Mesothelial cell of epicardium (in vitro differentiated cells): ENCODE results near the gene MADD. TPM values are rescaled to one million over a fixed set of nuclear protein-coding genes. Genes with fewer than 3 reads are reported as not detected.

Source experiments
- DNase-seq, 2 experiments: peaks; one replicate each; pipeline ENCODE4 v3.0.0; 2021; ENCODE audit warnings: low spot score in 2 of 2; ENCODE audit not compliant: unreplicated experiment in 2 of 2
- H3K27ac Mint-ChIP-seq: 2 replicates; pipeline ENCODE4 v1.8.0; 2021; ENCODE audit warnings: mixed read lengths
- H3K27me3 Mint-ChIP-seq: 2 replicates; pipeline ENCODE4 v1.8.0; 2021; ENCODE audit warnings: low read depth, mixed read lengths
- H3K36me3 Mint-ChIP-seq: 2 replicates; pipeline ENCODE4 v1.8.0; 2021; ENCODE audit warnings: mixed read lengths
- H3K4me1 Mint-ChIP-seq: 2 replicates; pipeline ENCODE4 v1.8.0; 2021; ENCODE audit warnings: mixed read lengths
- H3K4me3 Mint-ChIP-seq: 2 replicates; pipeline ENCODE4 v1.8.0; 2021; ENCODE audit warnings: mild to moderate bottlenecking, moderate library complexity, mixed read lengths
- H3K9me3 Mint-ChIP-seq: 2 replicates; pipeline ENCODE4 v1.8.0; 2021; ENCODE audit warnings: mixed read lengths
- CTCF ChIP-seq: fragments of 200-600 bp; sonication (generic); IDR thresholded peaks from one replicate; pipeline ENCODE4 v1.5.0; 2021; ENCODE audit warnings: antibody characterized with exemption; ENCODE audit not compliant: unreplicated experiment
- total RNA-seq: library from RNA; stranded (reverse); gene quantifications from 3 replicates; pipeline ENCODE4 v1.2.1, GENCODE V29; 2021

The MADD gene
- total RNA-seq, 1 donor from 2014 or later, result 71.2 TPM

DNA sequence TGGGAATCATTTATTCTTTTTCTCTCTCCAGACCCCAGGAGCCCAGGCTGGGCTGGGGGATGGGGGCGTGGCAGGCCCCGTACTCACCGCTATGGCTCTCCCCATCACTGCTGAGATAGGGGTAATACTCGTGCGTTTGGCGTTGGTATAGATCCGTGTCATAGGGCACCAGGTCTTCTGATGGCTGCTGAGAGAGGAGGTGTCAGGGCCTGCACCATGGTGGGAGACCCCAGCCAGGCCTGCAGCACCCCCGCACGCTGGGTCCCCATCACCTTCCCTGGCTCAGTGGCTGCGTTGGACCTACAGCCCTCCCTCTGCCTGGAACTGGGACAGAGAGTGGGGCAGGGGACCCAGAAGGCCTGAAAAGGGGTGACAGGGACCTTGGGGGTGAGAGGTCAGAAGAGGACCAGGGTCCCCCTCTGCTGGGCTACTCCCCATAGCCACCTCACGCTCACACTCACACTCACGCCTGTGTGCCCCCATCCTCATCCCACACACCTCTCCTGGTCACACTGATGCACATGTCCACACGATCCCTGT, 105.7 kb downstream of the MADD start:
- H3K27ac Mint-ChIP-seq, result no peak overlapping the region
- H3K4me1 Mint-ChIP-seq, result no peaks in the 10 kb centered on the region
- H3K4me3 Mint-ChIP-seq, result no peak overlapping the region
- H3K27me3 Mint-ChIP-seq, result no peaks in the 10 kb centered on the region
- H3K36me3 Mint-ChIP-seq, result no peaks in the 10 kb centered on the region
- no peak for DNase-seq
- no peaks in the 10 kb centered on the region for H3K9me3 Mint-ChIP-seq
- no peak for TF ChIP-seq CTCF

GRCh38 chr11:47376107-47376524, 106.2 kb downstream of the MADD start:
- Mint-ChIP-seq H3K4me1 (no peaks in the 10 kb centered on the region), H3K4me3 (no peak overlapping the region), H3K9me3 (no peaks in the 10 kb centered on the region), H3K27me3 (no peaks in the 10 kb centered on the region), H3K27ac (no peak overlapping the region), H3K36me3 (no peaks in the 10 kb centered on the region)
- TF ChIP-seq CTCF, result no peak
- DNase-seq, result no peak

DNA sequence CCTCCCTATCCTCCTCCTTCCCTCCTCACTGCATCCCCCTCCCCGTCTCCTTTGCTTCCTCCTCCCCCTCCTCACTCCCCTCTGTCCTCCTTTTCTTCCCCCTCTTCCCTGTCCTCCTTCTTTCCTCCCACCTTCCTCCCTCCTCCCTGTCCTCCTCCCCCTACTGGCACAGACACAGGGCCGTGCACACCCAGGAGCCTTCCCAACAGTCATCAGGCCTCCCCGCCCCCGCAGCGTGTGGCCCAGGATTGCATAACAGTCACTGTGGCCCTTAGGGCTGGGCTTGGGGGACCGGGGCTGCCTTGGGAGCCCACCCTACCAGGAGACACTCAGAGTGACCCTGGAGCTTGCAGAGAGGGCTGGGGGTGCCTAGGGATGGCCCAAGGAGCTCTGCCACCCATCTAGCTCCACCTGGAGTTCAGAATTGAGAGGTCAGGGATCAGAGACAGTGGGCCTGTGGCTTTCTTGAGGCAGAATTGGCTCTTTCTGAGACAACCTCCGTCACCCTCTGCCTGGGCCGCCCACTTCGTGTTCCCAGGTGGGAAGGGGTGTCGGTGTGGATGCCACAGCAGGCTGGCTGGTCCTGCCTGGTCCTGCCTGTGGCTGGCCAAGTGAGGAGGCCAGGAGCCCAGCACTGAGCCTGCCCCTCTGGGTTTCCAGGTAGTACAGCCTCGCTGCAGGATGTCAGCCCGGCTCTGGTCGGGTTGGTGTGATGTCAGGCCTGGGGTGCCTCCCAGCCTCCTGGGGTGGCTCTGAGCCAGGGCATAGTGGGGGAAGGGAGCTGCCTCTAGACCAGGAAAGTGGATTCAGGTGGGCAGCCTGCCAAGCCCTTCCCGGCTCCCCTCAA, 106.8 kb downstream of the MADD start:
- no peaks in the 10 kb centered on the region for H3K4me1 Mint-ChIP-seq
- H3K36me3 Mint-ChIP-seq, result no peaks in the 10 kb centered on the region
- H3K27ac Mint-ChIP-seq, result no peak overlapping the region
- H3K27me3 Mint-ChIP-seq, result no peaks in the 10 kb centered on the region
- DNase-seq, result no peak
- H3K9me3 Mint-ChIP-seq, result no peaks in the 10 kb centered on the region
- no peak for TF ChIP-seq CTCF
- no peak overlapping the region for H3K4me3 Mint-ChIP-seq

DNA sequence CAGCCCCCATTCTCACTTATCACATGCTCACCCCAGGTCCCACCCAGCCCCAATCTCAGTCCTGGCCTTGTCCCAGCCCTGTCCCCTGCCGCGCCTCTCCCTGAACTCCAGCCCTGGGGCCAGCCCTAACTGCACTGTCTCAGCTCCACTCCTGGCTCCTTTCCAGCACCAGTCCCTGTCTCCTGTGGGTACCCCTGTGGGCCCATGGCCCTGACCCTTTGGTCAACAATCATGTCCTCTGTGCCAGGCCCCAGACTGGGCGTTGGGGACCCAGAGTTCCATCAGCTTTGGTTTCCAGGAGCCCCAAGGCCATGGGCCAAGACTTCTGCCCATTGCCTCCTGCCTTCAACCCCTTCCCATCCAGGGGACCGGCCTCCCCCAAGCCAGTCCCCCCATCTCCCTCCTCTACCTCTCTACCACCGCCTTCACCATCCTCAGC, 107.7 kb downstream of the MADD start:
- no peak overlapping the region for H3K4me3 Mint-ChIP-seq
- H3K27ac Mint-ChIP-seq, result no peak overlapping the region
- no peaks in the 10 kb centered on the region for H3K27me3 Mint-ChIP-seq
- H3K4me1 Mint-ChIP-seq, result no peaks in the 10 kb centered on the region
- H3K9me3 Mint-ChIP-seq, result no peaks in the 10 kb centered on the region
- DNase-seq, result no peak
- no peaks in the 10 kb centered on the region for H3K36me3 Mint-ChIP-seq
- TF ChIP-seq CTCF, result no peak

- Mint-ChIP-seq H3K27ac (no peak within 1 kb of the TSS), H3K4me1 (no peaks in the 10 kb centered on the region), H3K27me3 (no peaks in the 10 kb centered on the region), H3K4me3 (no peak within 1 kb of the TSS), H3K36me3 (no peaks in the 10 kb centered on the region), H3K9me3 (no peaks in the 10 kb centered on the region)
- DNase-seq, result no peak
- TF ChIP-seq CTCF, result no peak
These were observed 108.3 kb downstream of the MADD start, which contains the start of gene SPI1 for GRCh38 chr11:47378010-47378835. TSS of gene SPI1 (minus strand) at chr11:47378547. CDS start at chr11:47378353, 194 bp downstream.
